ENCODE measurements around the gene TAS2R31. TPM values are rescaled to one million over a fixed set of nuclear protein-coding genes. Genes with fewer than 3 reads are reported as not detected.

Gene TAS2R31
- total RNA-seq, 6 donors from 2014 or later: 0.81 to 9.5 (median 3.5) TPM

DNA sequence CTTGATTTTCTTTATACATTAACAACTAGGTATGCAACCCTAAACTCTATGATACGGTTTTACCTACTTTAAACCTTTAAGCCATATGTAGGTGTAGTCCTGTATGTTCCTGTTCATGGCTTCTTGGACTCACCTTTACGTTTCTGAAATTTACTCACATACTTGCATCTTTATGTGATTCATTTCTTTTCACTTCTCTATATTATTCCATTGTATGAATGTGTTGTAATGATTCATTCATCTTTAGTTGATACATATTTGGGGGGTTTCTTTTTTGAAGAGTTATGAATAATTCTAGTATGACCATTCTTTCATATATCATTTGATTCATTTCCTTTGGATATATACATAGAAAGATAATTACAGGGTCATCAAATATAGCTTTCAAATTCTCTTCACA lies 42.1 kb downstream of the TAS2R31 start:
- H3K27ac ChIP-seq: no peak overlapping the region
- ATAC-seq (ENCODE audit: low FRiP score in 2 of 2) (no peak), DNase-seq (no peak)
- no peaks in the 10 kb centered on the region for H3K36me3 ChIP-seq
- H3K27me3 ChIP-seq: no peaks in the 10 kb centered on the region
- 91 to 94% methylated on average over 2 of the region's 2 CpGs for WGBS, 2 donors
- peaks cover 0 to 5% (median 2%) of the 10 kb centered on the region in 4 donors for H3K9me3 ChIP-seq
- no peaks in the 10 kb centered on the region for H3K4me1 ChIP-seq
- no peak for TF ChIP-seq EP300 (IDR thresholded peaks at IDR 0.05)
- TF ChIP-seq POLR2A (IDR thresholded peaks at IDR 0.05): no peak
- no peak for TF ChIP-seq POLR2AphosphoS5 (IDR thresholded peaks at IDR 0.05)
- TF ChIP-seq, protein P1, sequence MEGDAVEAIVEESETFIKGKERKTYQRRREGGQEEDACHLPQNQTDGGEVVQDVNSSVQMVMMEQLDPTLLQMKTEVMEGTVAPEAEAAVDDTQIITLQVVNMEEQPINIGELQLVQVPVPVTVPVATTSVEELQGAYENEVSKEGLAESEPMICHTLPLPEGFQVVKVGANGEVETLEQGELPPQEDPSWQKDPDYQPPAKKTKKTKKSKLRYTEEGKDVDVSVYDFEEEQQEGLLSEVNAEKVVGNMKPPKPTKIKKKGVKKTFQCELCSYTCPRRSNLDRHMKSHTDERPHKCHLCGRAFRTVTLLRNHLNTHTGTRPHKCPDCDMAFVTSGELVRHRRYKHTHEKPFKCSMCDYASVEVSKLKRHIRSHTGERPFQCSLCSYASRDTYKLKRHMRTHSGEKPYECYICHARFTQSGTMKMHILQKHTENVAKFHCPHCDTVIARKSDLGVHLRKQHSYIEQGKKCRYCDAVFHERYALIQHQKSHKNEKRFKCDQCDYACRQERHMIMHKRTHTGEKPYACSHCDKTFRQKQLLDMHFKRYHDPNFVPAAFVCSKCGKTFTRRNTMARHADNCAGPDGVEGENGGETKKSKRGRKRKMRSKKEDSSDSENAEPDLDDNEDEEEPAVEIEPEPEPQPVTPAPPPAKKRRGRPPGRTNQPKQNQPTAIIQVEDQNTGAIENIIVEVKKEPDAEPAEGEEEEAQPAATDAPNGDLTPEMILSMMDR (IDR thresholded peaks at IDR 0.05): no peak
- no peak overlapping the region for H3K4me3 ChIP-seq

DNA sequence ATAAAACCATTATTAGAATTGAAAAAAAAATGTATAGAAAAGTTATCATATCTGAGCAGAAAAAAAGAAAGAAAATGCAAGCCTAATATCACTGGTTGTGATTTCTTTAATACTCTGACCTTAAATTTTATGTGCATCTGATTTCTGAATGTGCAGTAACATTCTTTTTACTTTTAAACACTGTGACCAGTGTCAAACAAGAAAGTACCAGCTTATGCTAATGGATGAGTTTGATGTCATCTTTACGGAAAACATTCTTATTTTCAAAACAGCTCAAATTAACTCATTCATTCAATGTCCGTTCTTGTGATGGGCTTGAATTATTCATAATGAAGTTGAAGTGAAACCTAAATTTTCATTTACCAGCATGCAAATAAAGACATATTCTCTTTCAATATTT lies 44.4 kb downstream of the TAS2R31 start, which contains the start of gene TAS2R50:
TSS of gene TAS2R50 (minus strand) at position 101 of the 400 bp plus-strand sequence. CDS start at position 49, 52 bp downstream.
- no peak for DNase-seq
- Histone ChIP-seq H3K4me3 (no peak within 1 kb of the TSS), H3K9me3 (peaks cover 0 to 5% (median 2%) of the 10 kb centered on the region in 4 donors), H3K36me3 (no peaks in the 10 kb centered on the region), H3K27me3 (no peaks in the 10 kb centered on the region), H3K27ac (no peak within 1 kb of the TSS), H3K4me1 (no peaks in the 10 kb centered on the region)
- TF ChIP-seq POLR2A (IDR thresholded peaks at IDR 0.05): no peak
- TF ChIP-seq, protein P1 (IDR thresholded peaks at IDR 0.05): no peak
- TF ChIP-seq EP300 (IDR thresholded peaks at IDR 0.05): no peak
- TF ChIP-seq POLR2AphosphoS5 (IDR thresholded peaks at IDR 0.05): no peak
- ATAC-seq (ENCODE audit: low FRiP score in 2 of 2): no peak
- WGBS, 2 donors: 46 to 49% methylated on average over 2 of the region's 2 CpGs

DNA sequence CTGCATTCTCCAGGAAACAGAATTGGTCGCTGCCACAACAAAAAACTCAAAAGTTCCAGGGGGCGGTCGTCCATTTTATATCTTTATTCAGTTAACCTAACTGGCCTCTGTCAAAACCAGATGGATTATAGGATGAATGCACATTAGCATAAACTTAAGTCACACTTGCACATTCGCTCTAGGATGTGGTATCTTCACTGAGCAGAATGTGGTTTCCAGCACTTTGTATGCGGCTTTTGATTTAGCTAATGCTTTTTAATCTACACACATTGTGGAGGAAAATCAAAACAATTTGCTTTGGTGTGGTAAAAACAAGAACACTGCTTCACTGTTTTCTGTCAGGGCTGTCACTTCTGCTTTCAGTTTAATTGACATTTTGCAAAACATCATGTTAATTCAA lies 49.0 kb downstream of the TAS2R31 start:
- Histone ChIP-seq H3K4me1 (no peaks in the 10 kb centered on the region), H3K9me3 (no peaks in the 10 kb centered on the region), H3K36me3 (no peaks in the 10 kb centered on the region), H3K4me3 (no peak overlapping the region), H3K27ac (no peak overlapping the region), H3K27me3 (no peaks in the 10 kb centered on the region)
- TF ChIP-seq, protein P1 (IDR thresholded peaks at IDR 0.05): no peak
- TF ChIP-seq POLR2A (IDR thresholded peaks at IDR 0.05) (no peak), EP300 (IDR thresholded peaks at IDR 0.05) (no peak), POLR2AphosphoS5 (IDR thresholded peaks at IDR 0.05) (no peak)
- DNase-seq (no peak), ATAC-seq (ENCODE audit: low FRiP score in 2 of 2) (no peak)
- 92 to 93% methylated on average over 5 of the region's 5 CpGs for WGBS, 2 donors

Other genes starting within 250 kb of the TAS2R31 start
- under 1 TPM in 1 of 6 donors, not detected in 5; 0.98 TPM for gene TAS2R7, start 228.8 kb downstream of the TAS2R31 start, total RNA-seq
- not detected for gene TAS2R8, start 224.1 kb downstream of the TAS2R31 start, total RNA-seq
- gene TAS2R9, start 221.2 kb downstream of the TAS2R31 start, total RNA-seq: not detected
- 1 to 10 TPM in 1 of 6 donors, under 1 TPM in 2, not detected in 3; 0.29 to 4.4 (median 0.46) TPM for gene TAS2R10, start 205.0 kb downstream of the TAS2R31 start, total RNA-seq
- 10 to 100 TPM in 2 of 6 donors, 1 to 10 TPM in 3, under 1 TPM in 1; 0.71 to 34.6 (median 2.5) TPM for gene PRR4, start 181.9 kb downstream of the TAS2R31 start, total RNA-seq
- 10 to 100 TPM in 5 of 6 donors, 1 to 10 TPM in 1; 6.5 to 43.9 (median 34.4) TPM for gene PRH1, start 147.2 kb downstream of the TAS2R31 start, total RNA-seq
- gene TAS2R13, start 121.8 kb downstream of the TAS2R31 start, total RNA-seq: 1 to 10 TPM in 4 of 6 donors, under 1 TPM in 2; 0.61 to 6.8 (median 2.5) TPM
- gene PRH2, start 102.2 kb downstream of the TAS2R31 start, total RNA-seq: under 1 TPM in 1 of 6 donors, not detected in 5; 0.63 TPM
- gene TAS2R14, start 92.1 kb downstream of the TAS2R31 start, total RNA-seq: 10 to 100 TPM in 1 of 6 donors, 1 to 10 TPM in 4, under 1 TPM in 1; 0.94 to 12.7 (median 2.8) TPM
- gene TAS2R50, start 44.5 kb downstream of the TAS2R31 start, total RNA-seq: 1 to 10 TPM in 4 of 6 donors, under 1 TPM in 1, not detected in 1; 0.67 to 6.2 (median 1.8) TPM
- gene TAS2R20, start 33.1 kb downstream of the TAS2R31 start, total RNA-seq: 1 to 10 TPM in 5 of 6 donors, under 1 TPM in 1; 0.84 to 6.3 (median 2.4) TPM
- gene TAS2R19, start 8.8 kb downstream of the TAS2R31 start, total RNA-seq: 10 to 100 TPM in 2 of 6 donors, 1 to 10 TPM in 4; 1.2 to 17.8 (median 4.0) TPM
- gene TAS2R46, start 30.9 kb upstream of the TAS2R31 start, total RNA-seq: 1 to 10 TPM in 4 of 6 donors, under 1 TPM in 1, not detected in 1; 0.47 to 7.1 (median 2.2) TPM
- gene TAS2R43, start 60.9 kb upstream of the TAS2R31 start, total RNA-seq: 10 to 100 TPM in 1 of 6 donors, 1 to 10 TPM in 3, under 1 TPM in 1, not detected in 1; 0.52 to 10.5 (median 5.9) TPM
- gene TAS2R30, start 103.2 kb upstream of the TAS2R31 start, total RNA-seq: 10 to 100 TPM in 2 of 6 donors, 1 to 10 TPM in 4; 1.4 to 20.2 (median 6.0) TPM
- gene SMIM10L1, start 139.8 kb upstream of the TAS2R31 start, total RNA-seq: 1 to 10 TPM; 1.3 to 9.2 (median 8.1) TPM
- not detected for gene TAS2R42, start 155.5 kb upstream of the TAS2R31 start, total RNA-seq
- not detected for gene PRB3, start 238.3 kb upstream of the TAS2R31 start, total RNA-seq